Measurements from ENCODE around the gene VSX2. TPM values are rescaled to one million over a fixed set of nuclear protein-coding genes. Genes with fewer than 3 reads are reported as not detected.
A peak's percentile ranks its signal among the peaks of the same experiment; 100 is the strongest.

Gene VSX2
- total RNA-seq, 3 donors from 2014 or later: not detected

DNA sequence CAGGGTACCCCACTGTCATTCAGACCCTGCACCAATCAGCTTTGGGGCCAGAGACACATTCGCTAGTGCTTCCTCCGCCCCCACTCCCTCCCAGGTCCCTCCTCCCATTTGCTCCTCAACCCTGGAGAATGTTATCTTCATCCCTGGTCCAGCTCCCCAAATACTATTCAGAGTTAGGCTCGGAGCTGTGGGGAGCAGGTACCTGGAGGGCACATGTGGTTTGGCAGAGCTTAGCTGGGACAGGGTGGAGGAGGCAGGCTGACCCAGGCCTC lies 19.5 kb downstream of the VSX2 start:
- H3K27ac ChIP-seq: no peak overlapping the region
- no peaks in the 10 kb centered on the region for H3K4me1 ChIP-seq
- H3K9me3 ChIP-seq: no peaks in the 10 kb centered on the region
- TF ChIP-seq POLR2A (IDR thresholded peaks at IDR 0.05) (no peak), POLR2AphosphoS5 (IDR thresholded peaks at IDR 0.05) (no peak)
- TF ChIP-seq, protein P1, sequence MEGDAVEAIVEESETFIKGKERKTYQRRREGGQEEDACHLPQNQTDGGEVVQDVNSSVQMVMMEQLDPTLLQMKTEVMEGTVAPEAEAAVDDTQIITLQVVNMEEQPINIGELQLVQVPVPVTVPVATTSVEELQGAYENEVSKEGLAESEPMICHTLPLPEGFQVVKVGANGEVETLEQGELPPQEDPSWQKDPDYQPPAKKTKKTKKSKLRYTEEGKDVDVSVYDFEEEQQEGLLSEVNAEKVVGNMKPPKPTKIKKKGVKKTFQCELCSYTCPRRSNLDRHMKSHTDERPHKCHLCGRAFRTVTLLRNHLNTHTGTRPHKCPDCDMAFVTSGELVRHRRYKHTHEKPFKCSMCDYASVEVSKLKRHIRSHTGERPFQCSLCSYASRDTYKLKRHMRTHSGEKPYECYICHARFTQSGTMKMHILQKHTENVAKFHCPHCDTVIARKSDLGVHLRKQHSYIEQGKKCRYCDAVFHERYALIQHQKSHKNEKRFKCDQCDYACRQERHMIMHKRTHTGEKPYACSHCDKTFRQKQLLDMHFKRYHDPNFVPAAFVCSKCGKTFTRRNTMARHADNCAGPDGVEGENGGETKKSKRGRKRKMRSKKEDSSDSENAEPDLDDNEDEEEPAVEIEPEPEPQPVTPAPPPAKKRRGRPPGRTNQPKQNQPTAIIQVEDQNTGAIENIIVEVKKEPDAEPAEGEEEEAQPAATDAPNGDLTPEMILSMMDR (IDR thresholded peaks at IDR 0.05): no peak
- no peaks in the 10 kb centered on the region for H3K27me3 ChIP-seq
- no peaks in the 10 kb centered on the region for H3K36me3 ChIP-seq
- peak overlapping the region in 2 of 3 donors; percentile 61 to 80 for H3K4me3 ChIP-seq
- intact Hi-C loops (cut with DNase I; ENCODE audit: low total_unique reads): no loop called here
- no peak for DNase-seq (ENCODE audit: low spot score in 2 of 2)

GRCh38 chr14:74259513-74259912 lies 20.3 kb downstream of the VSX2 start:
- Histone ChIP-seq H3K9me3 (no peaks in the 10 kb centered on the region), H3K4me1 (no peaks in the 10 kb centered on the region), H3K27ac (no peak overlapping the region), H3K36me3 (no peaks in the 10 kb centered on the region), H3K4me3 (no peak overlapping the region), H3K27me3 (no peaks in the 10 kb centered on the region)
- intact Hi-C loops (cut with DNase I; ENCODE audit: low total_unique reads): no loop called here
- TF ChIP-seq, protein P1 (IDR thresholded peaks at IDR 0.05): no peak
- TF ChIP-seq POLR2A (IDR thresholded peaks at IDR 0.05): no peak
- no peak for TF ChIP-seq POLR2AphosphoS5 (IDR thresholded peaks at IDR 0.05)
- no peak for DNase-seq (ENCODE audit: low spot score in 2 of 2)

- no peaks in the 10 kb centered on the region for H3K36me3 ChIP-seq
- H3K4me1 ChIP-seq: no peaks in the 10 kb centered on the region
- no peaks in the 10 kb centered on the region for H3K27me3 ChIP-seq
- DNase-seq (ENCODE audit: low spot score in 2 of 2): no peak
- TF ChIP-seq POLR2A (IDR thresholded peaks at IDR 0.05): no peak
- TF ChIP-seq, protein P1 (IDR thresholded peaks at IDR 0.05): no peak
- TF ChIP-seq POLR2AphosphoS5 (IDR thresholded peaks at IDR 0.05): no peak
- no peak overlapping the region for H3K27ac ChIP-seq
- H3K9me3 ChIP-seq: no peaks in the 10 kb centered on the region
- intact Hi-C loops (cut with DNase I; ENCODE audit: low total_unique reads): no loop called here
- no peak overlapping the region for H3K4me3 ChIP-seq
Observed at GRCh38 chr14:74260525-74261233, 21.4 kb downstream of the VSX2 start.

GRCh38 chr14:74261288-74261687 lies 22.0 kb downstream of the VSX2 start:
- H3K4me3 ChIP-seq: no peak overlapping the region
- H3K36me3 ChIP-seq: no peaks in the 10 kb centered on the region
- TF ChIP-seq POLR2A (IDR thresholded peaks at IDR 0.05): no peak
- no peak for TF ChIP-seq POLR2AphosphoS5 (IDR thresholded peaks at IDR 0.05)
- TF ChIP-seq, protein P1 (IDR thresholded peaks at IDR 0.05): no peak
- no peaks in the 10 kb centered on the region for H3K4me1 ChIP-seq
- no peak overlapping the region for H3K27ac ChIP-seq
- no peaks in the 10 kb centered on the region for H3K27me3 ChIP-seq
- intact Hi-C loops (cut with DNase I; ENCODE audit: low total_unique reads): no loop called here
- DNase-seq (ENCODE audit: low spot score in 2 of 2): no peak
- no peaks in the 10 kb centered on the region for H3K9me3 ChIP-seq

DNA sequence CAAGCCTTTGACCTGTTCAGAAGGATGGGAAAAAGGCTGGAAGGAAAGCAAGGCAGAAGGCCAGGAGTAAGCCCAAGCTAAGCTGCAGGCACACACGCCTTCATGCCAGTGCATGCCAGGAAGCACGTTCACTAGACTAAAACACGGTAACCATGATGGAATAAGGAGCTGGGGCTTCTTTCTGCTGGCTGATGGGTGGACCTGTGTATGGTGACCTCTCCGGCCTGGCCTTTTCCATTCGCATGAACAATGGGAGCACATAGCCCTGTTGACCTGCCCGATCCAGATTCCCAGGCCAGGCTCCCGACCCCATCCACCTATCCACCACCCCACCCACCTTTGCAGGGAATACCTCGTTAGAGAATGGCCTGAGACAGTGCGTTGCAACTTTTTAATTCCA lies 22.8 kb downstream of the VSX2 start:
- intact Hi-C loops (cut with DNase I; ENCODE audit: low total_unique reads): no loop called here
- Histone ChIP-seq H3K27me3 (no peaks in the 10 kb centered on the region), H3K4me1 (no peaks in the 10 kb centered on the region), H3K27ac (no peak overlapping the region), H3K36me3 (no peaks in the 10 kb centered on the region), H3K9me3 (no peaks in the 10 kb centered on the region), H3K4me3 (no peak overlapping the region)
- TF ChIP-seq POLR2AphosphoS5 (IDR thresholded peaks at IDR 0.05): no peak
- TF ChIP-seq POLR2A (IDR thresholded peaks at IDR 0.05): no peak
- TF ChIP-seq, protein P1 (IDR thresholded peaks at IDR 0.05): no peak
- DNase-seq (ENCODE audit: low spot score in 2 of 2): no peak
